Thymus (tissue), 11 donors: Measurements from ENCODE around the gene ZNG1A. TPM values are rescaled to one million over a fixed set of nuclear protein-coding genes. Genes with fewer than 3 reads are reported as not detected.
"Not testable (repeated sequence)": the region's sequence is repeated elsewhere in the genome, so short reads cannot be mapped to it uniquely, and the experiment has no call there.

Experiments used
- DNase-seq, 9 donors: peaks; one replicate each; pipeline ENCODE4 v3.0.0-alpha.2; 2013; ENCODE audit warnings: low spot score in 9 of 9, low read depth in 6 of 9, missing footprints in 1 of 9
- H3K27ac ChIP-seq, 2 donors: one replicate each; pipeline ENCODE4 v1.5.1; 2013; ENCODE audit warnings: control low read depth in 1 of 2, low read depth in 1 of 2, low read length in 1 of 2, mild to moderate bottlenecking in 1 of 2, moderate library complexity in 1 of 2
- H3K27me3 ChIP-seq, 2 donors: one replicate each; pipeline ENCODE4 v1.5.1; 2013; ENCODE audit warnings: low read length in 1 of 2; ENCODE audit not compliant: control insufficient read depth in 2 of 2, insufficient read depth in 1 of 2
- H3K36me3 ChIP-seq, 2 donors: one replicate each; pipeline ENCODE4 v1.5.1; 2013; ENCODE audit warnings: low read length in 1 of 2, mild to moderate bottlenecking in 1 of 2, moderate library complexity in 1 of 2; ENCODE audit not compliant: control insufficient read depth in 2 of 2, insufficient read depth in 2 of 2
- H3K4me1 ChIP-seq, 2 donors: one replicate each; pipeline ENCODE4 v1.5.1; 2013; ENCODE audit warnings: low read length in 2 of 2; ENCODE audit not compliant: control insufficient read depth in 2 of 2, insufficient read depth in 2 of 2
- H3K4me3 ChIP-seq, 2 donors: one replicate each; pipeline ENCODE4 v1.5.1; 2013; ENCODE audit warnings: low read length in 2 of 2, control low read depth in 1 of 2, mild to moderate bottlenecking in 1 of 2
- H3K9me3 ChIP-seq, 2 donors: one replicate each; pipeline ENCODE4 v1.5.1; 2013; ENCODE audit warnings: low read length in 1 of 2, mild to moderate bottlenecking in 1 of 2; ENCODE audit not compliant: control insufficient read depth in 2 of 2, insufficient read depth in 1 of 2
- WGBS: extraction: QIAGEN DNeasy Blood & Tissue Kit; methylation state at CpG from one replicate; pipeline ENCODE4 v1.1.7; 2013; 5-methylcytosine and 5-hydroxymethylcytosine counted together
- polyA plus RNA-seq: library from polyadenylated mRNA; stranded (reverse); fragments of 200-250 nt; gene quantifications from one replicate; pipeline ENCODE4 v1.2.3, GENCODE V29; 2013
- total RNA-seq: library from RNA; stranded (reverse); fragments of 120-200 nt; gene quantifications from one replicate; pipeline ENCODE4 v1.2.4, GENCODE V29; 2013
- donor health status: healthy.

The ZNG1A gene
- total and polyA plus RNA-seq, 2 donors: 36.2 to 58.4 TPM

GRCh38 chr9:117995-118467, 60.8 kb downstream of the ZNG1A start, which contains the start of gene FOXD4:
Gene FOXD4, minus strand, starts transcription at chr9:118417. Its CDS starts 298 bp downstream, at chr9:118119.
- H3K27ac ChIP-seq, H3K4me1 ChIP-seq, H3K9me3 ChIP-seq, H3K4me3 ChIP-seq, H3K36me3 ChIP-seq, DNase-seq: not testable (repeated sequence)
- H3K27me3 ChIP-seq: peaks cover 22 to 44% of the 10 kb centered on the region in 2 donors
- WGBS: 13% methylated on average over 27 of the region's 30 CpGs

GRCh38 chr9:117144-117994, 61.5 kb downstream of the ZNG1A start:
- not testable (repeated sequence) for H3K9me3 ChIP-seq, H3K4me1 ChIP-seq, H3K36me3 ChIP-seq, DNase-seq, H3K4me3 ChIP-seq, H3K27ac ChIP-seq
- peaks cover 24 to 51% of the 10 kb centered on the region in 2 donors for H3K27me3 ChIP-seq
- 1% methylated on average over 64 of the region's 71 CpGs for WGBS

- H3K27me3 ChIP-seq: peaks cover 24 to 54% of the 10 kb centered on the region in 2 donors
- not testable (repeated sequence) for H3K4me1 ChIP-seq, H3K27ac ChIP-seq, H3K4me3 ChIP-seq, H3K36me3 ChIP-seq, H3K9me3 ChIP-seq
- WGBS: 5% methylated on average over 40 of the region's 41 CpGs
- DNase-seq: peak in 1 of 9 donors; percentile 33
Measured at GRCh38 chr9:116239-117077, 62.4 kb downstream of the ZNG1A start.

- not testable (repeated sequence) for H3K4me3 ChIP-seq, H3K9me3 ChIP-seq, H3K36me3 ChIP-seq, DNase-seq, H3K4me1 ChIP-seq, H3K27ac ChIP-seq
- WGBS: 15% methylated on average over 11 of the region's 11 CpGs
- peaks cover 24 to 54% of the 10 kb centered on the region in 2 donors for H3K27me3 ChIP-seq
Measured at GRCh38 chr9:115118-115451, 63.8 kb downstream of the ZNG1A start.

- H3K9me3 ChIP-seq, H3K36me3 ChIP-seq, H3K27ac ChIP-seq, H3K4me1 ChIP-seq: not testable (repeated sequence)
- Histone ChIP-seq H3K27me3 (peaks cover 24 to 57% of the 10 kb centered on the region in 2 donors), H3K4me3 (peak overlapping the region in 1 of 2 donors; percentile 14)
- 4% methylated on average over 73 of the region's 73 CpGs for WGBS
- peak in 1 of 9 donors; percentile 35 for DNase-seq
Measured at GRCh38 chr9:114267-115117, 64.4 kb downstream of the ZNG1A start.

- 2% methylated on average over 111 of the region's 111 CpGs for WGBS
- H3K27ac ChIP-seq, H3K36me3 ChIP-seq, H3K4me1 ChIP-seq, H3K9me3 ChIP-seq: not testable (repeated sequence)
- H3K27me3 ChIP-seq: peaks cover 24 to 63% of the 10 kb centered on the region in 2 donors
- peak in 1 of 9 donors; percentile 47 for DNase-seq
- peak overlapping the region in 1 of 2 donors; percentile 14 for H3K4me3 ChIP-seq
Measured at GRCh38 chr9:113468-114266, 65.2 kb downstream of the ZNG1A start.

- peak overlapping the region in 1 of 2 donors; percentile 14 for H3K4me3 ChIP-seq
- H3K9me3 ChIP-seq, H3K27ac ChIP-seq, H3K36me3 ChIP-seq, H3K4me1 ChIP-seq: not testable (repeated sequence)
- peak in 1 of 9 donors; percentile 45 for DNase-seq
- peaks cover 24 to 58% of the 10 kb centered on the region in 2 donors for H3K27me3 ChIP-seq
- 7% methylated on average over 55 of the region's 55 CpGs for WGBS
Measured at GRCh38 chr9:112589-113467, 66.0 kb downstream of the ZNG1A start.
